ENCODE data around the gene MZT2B.
"Not testable (repeated sequence)": the region's sequence is repeated elsewhere in the genome, so short reads cannot be mapped to it uniquely, and the experiment has no call there.

The MZT2B gene

DNA sequence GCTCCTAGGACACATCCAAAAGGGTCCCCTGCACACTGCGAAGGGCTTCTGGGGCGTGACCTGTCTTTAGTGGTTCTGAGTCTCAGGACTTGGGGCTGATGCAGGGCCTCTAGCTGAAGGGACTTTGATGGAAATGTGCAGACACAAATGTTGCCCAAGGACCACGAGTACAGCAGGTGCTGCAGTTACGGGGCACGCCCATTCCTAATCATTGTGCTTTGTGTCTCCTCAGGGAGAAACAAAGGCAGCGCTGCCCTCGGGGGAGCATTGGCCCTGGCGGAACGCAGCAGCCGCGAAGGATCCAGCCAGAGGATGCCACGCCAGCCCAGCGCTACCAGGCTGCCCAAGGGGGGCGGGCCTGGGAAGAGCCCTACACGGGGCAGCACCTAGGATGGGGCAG is 8.2 kb downstream of the MZT2B start:
- H3K9me3 ChIP-seq: no peaks in the 10 kb centered on the region
- TF ChIP-seq, protein P1, sequence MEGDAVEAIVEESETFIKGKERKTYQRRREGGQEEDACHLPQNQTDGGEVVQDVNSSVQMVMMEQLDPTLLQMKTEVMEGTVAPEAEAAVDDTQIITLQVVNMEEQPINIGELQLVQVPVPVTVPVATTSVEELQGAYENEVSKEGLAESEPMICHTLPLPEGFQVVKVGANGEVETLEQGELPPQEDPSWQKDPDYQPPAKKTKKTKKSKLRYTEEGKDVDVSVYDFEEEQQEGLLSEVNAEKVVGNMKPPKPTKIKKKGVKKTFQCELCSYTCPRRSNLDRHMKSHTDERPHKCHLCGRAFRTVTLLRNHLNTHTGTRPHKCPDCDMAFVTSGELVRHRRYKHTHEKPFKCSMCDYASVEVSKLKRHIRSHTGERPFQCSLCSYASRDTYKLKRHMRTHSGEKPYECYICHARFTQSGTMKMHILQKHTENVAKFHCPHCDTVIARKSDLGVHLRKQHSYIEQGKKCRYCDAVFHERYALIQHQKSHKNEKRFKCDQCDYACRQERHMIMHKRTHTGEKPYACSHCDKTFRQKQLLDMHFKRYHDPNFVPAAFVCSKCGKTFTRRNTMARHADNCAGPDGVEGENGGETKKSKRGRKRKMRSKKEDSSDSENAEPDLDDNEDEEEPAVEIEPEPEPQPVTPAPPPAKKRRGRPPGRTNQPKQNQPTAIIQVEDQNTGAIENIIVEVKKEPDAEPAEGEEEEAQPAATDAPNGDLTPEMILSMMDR (IDR thresholded peaks at IDR 0.05): no peak
- peaks cover 15% of the 10 kb centered on the region for H3K36me3 ChIP-seq
- no peaks in the 10 kb centered on the region for H3K4me1 ChIP-seq (ENCODE audit: control insufficient read depth in 1 of 2, insufficient read depth in 1 of 2, low read depth in 1 of 2, low read length in 1 of 2)
- H3K27ac ChIP-seq: no peak overlapping the region
- H3K4me3 ChIP-seq (ENCODE audit: low read depth in 1 of 2, low read length in 1 of 2): no peak overlapping the region
- H3K27me3 ChIP-seq: no peaks in the 10 kb centered on the region

DNA sequence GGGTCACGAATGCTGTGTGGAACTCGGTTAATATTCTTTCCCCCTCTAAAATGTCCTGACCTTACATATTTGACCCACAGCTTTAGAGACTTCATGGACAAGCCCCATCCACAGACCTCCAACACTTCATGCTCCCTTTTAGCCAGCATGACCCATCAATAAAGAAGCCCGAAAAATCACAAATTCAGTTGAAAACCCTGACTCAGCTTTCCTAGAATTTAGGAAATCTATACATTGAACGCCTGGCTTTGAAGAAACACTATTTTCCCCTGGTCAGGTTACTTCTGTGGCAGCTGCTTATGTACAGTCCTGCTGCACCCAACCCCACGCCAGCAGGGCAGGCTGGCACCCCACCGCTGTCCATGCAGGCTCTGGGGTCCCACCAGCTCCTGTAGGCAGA is 9.3 kb downstream of the MZT2B start:
- not testable (repeated sequence) for H3K27ac ChIP-seq; H3K27me3 ChIP-seq; H3K4me1 ChIP-seq (ENCODE audit: control insufficient read depth in 1 of 2, insufficient read depth in 1 of 2, low read depth in 1 of 2, low read length in 1 of 2); H3K9me3 ChIP-seq; H3K4me3 ChIP-seq (ENCODE audit: low read depth in 1 of 2, low read length in 1 of 2)
- H3K36me3 ChIP-seq: peaks cover 15% of the 10 kb centered on the region

DNA sequence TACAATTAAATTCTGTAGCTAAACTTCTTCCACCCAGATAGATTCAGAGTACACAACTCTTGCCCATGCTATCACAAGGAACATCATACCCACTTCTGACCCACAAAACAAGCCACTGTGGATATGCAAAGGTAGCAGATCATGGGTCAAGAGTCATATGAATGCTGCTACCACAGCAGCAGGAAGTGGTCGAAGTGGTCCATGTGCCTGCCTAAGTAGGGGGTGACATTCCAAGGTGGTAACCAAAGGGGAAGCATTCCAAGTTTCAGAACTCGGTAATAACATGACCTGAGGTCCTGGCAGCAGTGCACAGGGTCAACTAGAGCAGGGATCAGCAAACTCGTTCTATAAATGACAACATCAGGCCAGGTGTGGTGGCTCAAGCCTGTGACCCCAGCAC is 10.4 kb downstream of the MZT2B start:
- not testable (repeated sequence) for H3K27ac ChIP-seq; H3K4me3 ChIP-seq (ENCODE audit: low read depth in 1 of 2, low read length in 1 of 2); H3K27me3 ChIP-seq; H3K9me3 ChIP-seq; H3K4me1 ChIP-seq (ENCODE audit: control insufficient read depth in 1 of 2, insufficient read depth in 1 of 2, low read depth in 1 of 2, low read length in 1 of 2)
- peaks cover 15% of the 10 kb centered on the region for H3K36me3 ChIP-seq

DNA sequence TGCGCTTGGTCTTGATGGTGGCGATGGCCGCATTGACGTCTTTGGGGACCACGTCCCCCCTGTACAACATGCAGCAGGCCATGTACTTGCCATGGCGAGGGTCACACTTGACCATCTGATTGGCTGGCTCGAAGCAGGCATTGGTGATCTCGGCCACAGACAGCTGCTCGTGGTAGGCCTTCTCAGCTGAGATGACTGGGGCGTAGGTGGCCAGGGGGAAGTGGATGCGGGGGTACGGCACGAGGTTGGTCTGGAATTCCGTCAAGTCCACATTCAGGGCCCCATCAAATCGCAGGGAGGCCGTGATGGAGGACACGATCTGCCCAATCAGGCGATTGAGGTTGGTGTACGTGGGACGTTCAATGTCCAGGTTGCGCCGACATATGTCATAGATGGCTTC is 11.8 kb downstream of the MZT2B start:
- not testable (repeated sequence) for H3K9me3 ChIP-seq; H3K27ac ChIP-seq; H3K4me1 ChIP-seq (ENCODE audit: control insufficient read depth in 1 of 2, insufficient read depth in 1 of 2, low read depth in 1 of 2, low read length in 1 of 2); H3K27me3 ChIP-seq; H3K4me3 ChIP-seq (ENCODE audit: low read depth in 1 of 2, low read length in 1 of 2)
- H3K36me3 ChIP-seq: peaks cover 12% of the 10 kb centered on the region

DNA sequence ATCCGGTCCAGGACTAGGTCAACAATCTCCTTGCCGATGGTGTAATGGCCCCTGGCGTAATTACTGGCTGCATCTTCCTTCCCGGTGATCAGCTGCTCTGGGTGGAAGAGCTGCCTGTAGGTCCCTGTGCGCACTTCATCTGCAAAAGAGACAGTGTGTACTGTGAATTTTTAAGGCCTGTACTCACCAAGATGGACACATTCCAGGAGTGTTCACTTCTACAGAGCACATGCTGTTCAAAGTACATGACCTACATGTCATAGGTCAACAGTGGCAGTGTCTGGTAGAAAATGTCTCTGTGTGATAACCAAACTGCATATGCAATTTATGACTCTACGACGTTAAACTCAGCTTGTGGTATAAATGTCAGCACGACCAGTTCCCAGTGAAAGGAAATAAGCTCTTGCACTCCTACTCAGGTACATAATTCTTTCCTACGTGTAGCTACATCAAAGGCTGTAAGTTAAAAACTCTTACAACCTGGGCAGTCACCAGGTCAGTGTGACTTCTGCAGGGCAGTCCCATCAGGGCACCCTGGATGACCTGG is 13.1 kb downstream of the MZT2B start:
- not testable (repeated sequence) for H3K9me3 ChIP-seq; H3K27ac ChIP-seq; H3K27me3 ChIP-seq; H3K4me1 ChIP-seq (ENCODE audit: control insufficient read depth in 1 of 2, insufficient read depth in 1 of 2, low read depth in 1 of 2, low read length in 1 of 2); H3K4me3 ChIP-seq (ENCODE audit: low read depth in 1 of 2, low read length in 1 of 2)
- peaks cover 12% of the 10 kb centered on the region for H3K36me3 ChIP-seq

DNA sequence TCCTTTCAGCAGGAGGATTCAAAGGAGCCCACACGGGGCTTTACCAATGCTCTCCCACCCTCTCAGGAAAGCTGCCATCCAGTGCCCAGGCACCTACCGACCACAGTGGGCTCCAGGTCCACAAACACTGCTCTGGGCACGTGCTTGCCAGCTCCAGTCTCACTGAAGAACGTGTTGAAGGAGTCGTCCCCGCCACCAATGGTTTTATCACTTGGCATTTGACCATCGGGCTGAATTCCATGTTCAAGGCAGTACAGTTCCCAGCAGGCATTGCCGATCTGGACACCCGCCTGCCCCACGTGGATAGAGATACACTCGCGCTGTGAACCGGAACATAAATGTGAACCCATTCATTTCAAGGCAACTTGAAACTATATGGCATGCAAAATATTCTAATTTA is 14.0 kb downstream of the MZT2B start:
- not testable (repeated sequence) for H3K4me3 ChIP-seq (ENCODE audit: low read depth in 1 of 2, low read length in 1 of 2); H3K27me3 ChIP-seq; H3K27ac ChIP-seq; H3K36me3 ChIP-seq; H3K9me3 ChIP-seq; H3K4me1 ChIP-seq (ENCODE audit: control insufficient read depth in 1 of 2, insufficient read depth in 1 of 2, low read depth in 1 of 2, low read length in 1 of 2)

DNA sequence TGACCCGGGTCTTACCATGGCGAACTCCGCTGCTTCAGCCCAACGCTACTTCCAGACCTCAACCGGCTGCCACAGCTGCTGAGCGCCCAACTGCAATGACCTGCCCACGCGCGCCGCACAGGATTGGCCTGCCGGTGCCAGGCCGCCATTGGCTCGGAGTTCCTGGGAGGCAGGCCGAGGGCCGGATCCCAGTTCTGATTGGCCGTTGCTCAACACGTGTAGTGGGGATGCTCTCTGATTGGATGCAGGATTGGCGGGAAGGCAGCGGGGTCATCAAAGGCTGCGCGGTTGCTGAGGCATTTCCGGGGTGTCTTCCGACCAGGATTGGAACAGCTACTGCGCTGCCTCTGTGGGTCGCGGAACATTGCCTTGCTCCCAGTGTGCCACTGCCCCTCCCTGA is 16.3 kb downstream of the MZT2B start, which contains the start of gene TUBA3E:
Gene TUBA3E (minus strand): TSS at position 97 of the 400 bp plus-strand sequence. CDS start 79 bp downstream, at position 18.
- TF ChIP-seq, protein P1 (IDR thresholded peaks at IDR 0.05): no peak
- no peaks in the 10 kb centered on the region for H3K4me1 ChIP-seq (ENCODE audit: control insufficient read depth in 1 of 2, insufficient read depth in 1 of 2, low read depth in 1 of 2, low read length in 1 of 2)
- no peaks in the 10 kb centered on the region for H3K36me3 ChIP-seq
- H3K27ac ChIP-seq: no peak within 1 kb of the TSS
- H3K9me3 ChIP-seq: no peaks in the 10 kb centered on the region
- no peak within 1 kb of the TSS for H3K4me3 ChIP-seq (ENCODE audit: low read depth in 1 of 2, low read length in 1 of 2)
- peaks cover 6% of the 10 kb centered on the region for H3K27me3 ChIP-seq

DNA sequence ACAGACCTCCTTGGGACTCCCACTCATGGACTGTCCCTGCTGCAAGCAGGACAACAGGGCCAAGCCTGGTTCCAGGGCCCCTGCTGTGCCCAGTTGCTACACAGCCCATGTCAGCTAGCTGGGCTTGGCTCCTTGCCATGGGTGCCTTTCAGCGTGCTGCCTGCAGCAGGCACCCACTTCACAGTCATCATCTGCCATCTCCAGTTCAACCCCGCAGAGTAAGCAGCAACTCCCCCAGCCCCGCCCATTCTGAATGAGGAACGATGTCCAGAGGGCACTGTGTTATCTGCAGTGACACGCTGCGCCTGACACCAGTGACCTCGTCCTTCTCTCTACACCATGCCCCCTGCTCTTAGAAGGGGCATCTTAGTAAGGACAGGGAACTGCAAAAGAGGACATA is 20.5 kb downstream of the MZT2B start:
- H3K4me1 ChIP-seq (ENCODE audit: control insufficient read depth in 1 of 2, insufficient read depth in 1 of 2, low read depth in 1 of 2, low read length in 1 of 2); H3K27ac ChIP-seq; H3K36me3 ChIP-seq; H3K4me3 ChIP-seq (ENCODE audit: low read depth in 1 of 2, low read length in 1 of 2); H3K9me3 ChIP-seq: not testable (repeated sequence)
- peaks cover 18% of the 10 kb centered on the region for H3K27me3 ChIP-seq

DNA sequence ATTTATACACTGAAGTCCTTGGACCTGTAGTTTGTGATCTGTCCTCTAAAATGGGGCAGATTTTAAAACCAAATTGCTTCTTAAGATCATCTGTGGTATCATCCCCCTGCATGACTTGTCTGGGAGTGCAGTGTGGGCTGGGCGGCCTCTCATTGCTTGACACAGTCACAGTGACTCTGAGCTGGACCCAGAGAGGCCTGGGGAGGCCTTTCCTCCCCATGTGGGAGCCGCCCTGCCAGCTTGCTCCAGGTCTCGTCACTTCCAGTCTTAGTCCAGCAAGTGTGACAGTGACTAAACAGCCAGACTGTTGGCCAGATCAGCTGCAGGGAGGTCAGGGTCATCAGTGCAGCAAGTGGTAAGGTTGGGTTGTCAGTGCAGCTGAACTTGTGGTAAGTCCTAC is 21.1 kb downstream of the MZT2B start:
- not testable (repeated sequence) for H3K4me1 ChIP-seq (ENCODE audit: control insufficient read depth in 1 of 2, insufficient read depth in 1 of 2, low read depth in 1 of 2, low read length in 1 of 2); H3K4me3 ChIP-seq (ENCODE audit: low read depth in 1 of 2, low read length in 1 of 2); H3K27ac ChIP-seq; H3K9me3 ChIP-seq; H3K36me3 ChIP-seq
- peaks cover 18% of the 10 kb centered on the region for H3K27me3 ChIP-seq

DNA sequence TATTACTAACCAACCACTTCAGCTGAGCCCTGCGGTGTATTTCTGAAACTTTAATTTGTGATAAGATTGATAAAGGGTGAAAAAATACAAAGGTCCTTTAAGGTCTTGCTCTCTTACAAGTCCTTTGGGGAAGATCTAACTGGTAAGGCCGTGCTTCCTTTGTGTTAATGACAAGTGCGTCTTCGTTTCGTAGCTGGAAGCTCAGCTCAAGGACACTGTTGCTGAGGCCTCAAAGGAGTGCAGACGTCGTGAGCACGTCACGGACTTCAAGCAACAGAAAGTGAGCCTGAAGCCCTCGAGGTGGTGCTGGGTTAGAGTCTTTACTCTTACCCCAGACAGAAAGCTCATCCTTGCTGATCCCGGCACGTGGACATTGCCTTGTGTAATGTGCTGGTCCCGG is 25.0 kb downstream of the MZT2B start:
- not testable (repeated sequence) for H3K27ac ChIP-seq, H3K9me3 ChIP-seq, H3K36me3 ChIP-seq

DNA sequence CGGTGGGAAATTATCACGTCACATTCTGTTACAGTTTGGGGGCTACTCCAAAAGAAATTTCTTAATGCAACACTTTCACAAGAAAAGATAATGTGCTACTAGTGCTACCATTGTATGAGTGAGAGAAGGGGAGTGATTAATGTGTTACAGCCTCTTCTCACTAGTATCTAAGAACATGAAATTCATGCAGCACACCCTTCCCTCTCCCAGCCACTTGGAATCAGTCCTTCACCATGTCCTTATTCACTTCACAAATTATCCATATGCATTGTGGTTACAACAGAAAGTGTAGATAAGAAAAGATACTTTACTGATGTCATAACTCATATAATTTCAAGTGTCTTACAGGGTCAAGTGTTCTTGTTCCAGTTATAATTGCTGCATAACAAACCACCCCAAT is 37.1 kb downstream of the MZT2B start:
- not testable (repeated sequence) for H3K4me3 ChIP-seq (ENCODE audit: low read depth in 1 of 2, low read length in 1 of 2); H3K4me1 ChIP-seq (ENCODE audit: control insufficient read depth in 1 of 2, insufficient read depth in 1 of 2, low read depth in 1 of 2, low read length in 1 of 2); H3K27ac ChIP-seq; H3K9me3 ChIP-seq; H3K36me3 ChIP-seq
- peaks cover 38% of the 10 kb centered on the region for H3K27me3 ChIP-seq

More for the DNA sequence above, 25.0 kb downstream of the MZT2B start:
- H3K4me1 ChIP-seq (ENCODE audit: control insufficient read depth in 1 of 2, insufficient read depth in 1 of 2, low read depth in 1 of 2, low read length in 1 of 2); H3K4me3 ChIP-seq (ENCODE audit: low read depth in 1 of 2, low read length in 1 of 2): not testable (repeated sequence)
- H3K27me3 ChIP-seq: peaks cover 43% of the 10 kb centered on the region

DNA sequence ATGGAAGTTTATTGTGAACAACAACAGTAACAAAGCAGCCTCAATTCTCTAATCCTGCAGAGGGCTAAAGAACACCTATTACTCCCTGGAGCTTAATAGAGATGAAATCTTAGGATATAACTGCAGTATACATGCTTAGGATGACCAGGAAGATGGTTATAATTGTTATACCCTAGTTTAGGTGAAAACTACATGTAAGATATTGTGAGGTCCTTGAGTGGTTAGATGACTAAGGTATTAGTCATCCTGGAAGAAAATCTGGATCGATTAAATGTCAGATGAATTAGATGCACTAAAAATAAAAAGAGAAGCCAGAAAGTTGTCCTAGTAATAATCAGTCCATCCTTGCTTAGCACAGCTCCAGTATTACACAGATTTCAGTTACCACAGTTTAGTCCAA is 38.4 kb downstream of the MZT2B start:
- peaks cover 29% of the 10 kb centered on the region for H3K27me3 ChIP-seq
- H3K4me3 ChIP-seq (ENCODE audit: low read depth in 1 of 2, low read length in 1 of 2); H3K9me3 ChIP-seq; H3K4me1 ChIP-seq (ENCODE audit: control insufficient read depth in 1 of 2, insufficient read depth in 1 of 2, low read depth in 1 of 2, low read length in 1 of 2); H3K27ac ChIP-seq; H3K36me3 ChIP-seq: not testable (repeated sequence)
